GM12874 (cell line): ENCODE data around the gene ERCC1.

Source experiments
- TF ChIP-seq, protein P1 (sequence below): IDR thresholded peaks from 2 replicates; pipeline ENCODE4 v1.5.1; 2011; ENCODE audit warnings: low read depth, mild to moderate bottlenecking, control low read depth, low read length, moderate library complexity; ENCODE audit not compliant: insufficient read depth

The ERCC1 gene

DNA sequence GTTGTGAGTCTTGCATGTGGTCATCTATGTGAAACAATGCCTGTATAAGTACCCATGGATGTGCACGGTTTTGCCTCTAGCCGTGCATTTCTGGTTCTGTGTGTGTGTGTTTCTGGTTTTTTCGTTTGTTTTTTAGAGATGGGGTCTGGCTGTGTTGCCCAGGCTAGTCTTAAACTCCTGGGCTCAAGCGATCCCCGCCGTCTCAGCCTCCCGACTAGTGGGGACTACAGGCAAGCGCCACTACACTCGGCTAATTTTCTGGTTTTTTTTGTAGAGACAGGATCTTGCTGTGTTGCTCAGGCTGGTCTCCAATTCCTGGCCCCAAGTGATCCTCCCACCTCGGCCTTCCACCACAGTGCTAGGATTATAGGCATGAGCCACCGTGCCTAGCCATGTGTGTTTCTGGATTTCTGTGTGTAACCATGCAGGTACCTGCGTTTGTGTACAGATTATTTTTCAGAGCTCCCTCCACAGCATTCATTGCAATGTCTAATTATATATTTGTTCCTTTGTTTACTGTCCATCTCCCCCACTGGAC, 28.2 kb upstream of the ERCC1 start:
- TF ChIP-seq, protein P1, sequence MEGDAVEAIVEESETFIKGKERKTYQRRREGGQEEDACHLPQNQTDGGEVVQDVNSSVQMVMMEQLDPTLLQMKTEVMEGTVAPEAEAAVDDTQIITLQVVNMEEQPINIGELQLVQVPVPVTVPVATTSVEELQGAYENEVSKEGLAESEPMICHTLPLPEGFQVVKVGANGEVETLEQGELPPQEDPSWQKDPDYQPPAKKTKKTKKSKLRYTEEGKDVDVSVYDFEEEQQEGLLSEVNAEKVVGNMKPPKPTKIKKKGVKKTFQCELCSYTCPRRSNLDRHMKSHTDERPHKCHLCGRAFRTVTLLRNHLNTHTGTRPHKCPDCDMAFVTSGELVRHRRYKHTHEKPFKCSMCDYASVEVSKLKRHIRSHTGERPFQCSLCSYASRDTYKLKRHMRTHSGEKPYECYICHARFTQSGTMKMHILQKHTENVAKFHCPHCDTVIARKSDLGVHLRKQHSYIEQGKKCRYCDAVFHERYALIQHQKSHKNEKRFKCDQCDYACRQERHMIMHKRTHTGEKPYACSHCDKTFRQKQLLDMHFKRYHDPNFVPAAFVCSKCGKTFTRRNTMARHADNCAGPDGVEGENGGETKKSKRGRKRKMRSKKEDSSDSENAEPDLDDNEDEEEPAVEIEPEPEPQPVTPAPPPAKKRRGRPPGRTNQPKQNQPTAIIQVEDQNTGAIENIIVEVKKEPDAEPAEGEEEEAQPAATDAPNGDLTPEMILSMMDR, result no peak

DNA sequence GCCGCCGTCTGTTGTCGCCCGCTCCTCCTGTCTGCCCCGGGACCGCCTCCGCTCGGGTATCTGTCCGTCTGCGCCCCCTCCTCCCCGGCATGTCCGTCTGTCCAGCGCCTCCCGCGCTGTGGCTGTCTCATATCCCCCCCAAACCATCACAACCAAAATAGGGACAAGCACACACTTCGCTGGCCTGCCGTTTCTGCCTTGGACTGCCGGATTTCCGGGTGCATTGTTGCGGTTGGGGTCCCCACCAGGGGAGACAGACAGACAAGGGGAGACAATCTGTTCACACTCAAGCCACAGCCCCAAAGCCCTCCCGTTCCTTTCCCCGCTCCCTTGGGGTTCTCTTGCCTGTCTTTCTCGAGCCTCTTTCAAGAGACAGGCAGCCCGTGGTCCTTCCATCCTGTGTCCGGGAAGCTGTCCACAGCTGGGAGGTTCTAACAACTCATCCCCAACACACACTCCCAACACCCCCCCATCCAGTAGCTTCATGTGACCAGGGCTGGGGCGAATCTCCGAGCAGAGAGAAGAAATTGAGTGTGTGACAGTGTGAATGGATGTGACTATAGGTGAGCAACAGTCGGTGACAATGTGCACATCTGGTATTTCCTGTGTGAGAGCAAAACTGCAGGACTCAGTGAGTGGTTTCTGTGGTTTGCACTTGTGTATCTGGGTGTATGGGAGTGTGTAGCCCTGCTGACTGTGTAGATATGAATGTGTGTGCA, 27.6 kb upstream of the ERCC1 start:
- TF ChIP-seq, protein P1, result no peak

DNA sequence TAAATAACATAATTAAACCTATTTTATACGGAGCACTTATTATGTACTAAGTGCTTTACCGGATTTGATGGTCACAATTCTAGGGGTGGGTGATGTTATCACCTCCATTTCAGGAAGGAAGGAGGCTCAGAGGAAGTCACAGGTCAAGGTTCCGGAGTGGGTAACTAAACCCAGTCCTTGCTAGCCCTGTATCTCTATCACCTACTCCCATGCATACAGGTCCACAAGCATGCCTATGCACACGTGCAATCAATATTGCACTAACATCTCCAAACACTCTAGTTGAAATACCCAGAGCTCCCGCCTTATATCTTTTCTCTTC, 26.3 kb upstream of the ERCC1 start:
- TF ChIP-seq, protein P1, result no peak

DNA sequence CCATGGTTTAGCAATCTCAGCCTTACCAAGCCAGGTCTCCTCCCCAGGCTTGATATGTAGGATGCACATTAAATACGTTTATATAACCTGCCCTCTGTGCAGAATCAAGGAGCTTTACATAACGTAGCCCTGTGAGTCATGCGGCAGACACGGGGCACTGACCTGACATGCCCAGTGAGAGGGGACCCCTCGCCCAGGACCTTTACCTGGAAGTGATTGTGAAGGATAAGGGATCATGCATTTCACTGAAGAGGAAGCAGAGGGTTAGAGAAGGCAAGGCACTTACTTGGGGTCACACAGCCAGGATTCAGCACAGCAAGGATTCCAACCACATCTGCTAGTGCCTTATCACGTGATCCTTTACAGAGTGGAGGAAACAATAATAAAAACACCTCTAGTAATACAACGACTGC, 25.2 kb upstream of the ERCC1 start:
- TF ChIP-seq, protein P1, result no peak

DNA sequence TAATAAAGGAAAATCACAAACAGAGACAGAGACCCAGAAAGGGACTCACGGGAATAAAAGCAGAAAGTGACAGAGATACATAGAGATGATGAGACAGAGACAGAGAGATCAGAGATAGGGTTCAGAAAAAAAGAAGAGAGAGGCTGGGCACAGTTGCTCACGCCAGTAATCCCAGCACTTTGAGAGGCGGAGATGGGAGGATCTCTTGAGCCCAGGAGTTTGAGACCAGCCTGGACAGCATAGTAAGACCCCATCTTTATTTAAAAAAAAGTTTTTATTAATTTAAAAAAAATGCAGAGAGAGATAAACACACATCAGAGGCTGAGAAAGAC, 24.7 kb upstream of the ERCC1 start:
- TF ChIP-seq, protein P1, result no peak

DNA sequence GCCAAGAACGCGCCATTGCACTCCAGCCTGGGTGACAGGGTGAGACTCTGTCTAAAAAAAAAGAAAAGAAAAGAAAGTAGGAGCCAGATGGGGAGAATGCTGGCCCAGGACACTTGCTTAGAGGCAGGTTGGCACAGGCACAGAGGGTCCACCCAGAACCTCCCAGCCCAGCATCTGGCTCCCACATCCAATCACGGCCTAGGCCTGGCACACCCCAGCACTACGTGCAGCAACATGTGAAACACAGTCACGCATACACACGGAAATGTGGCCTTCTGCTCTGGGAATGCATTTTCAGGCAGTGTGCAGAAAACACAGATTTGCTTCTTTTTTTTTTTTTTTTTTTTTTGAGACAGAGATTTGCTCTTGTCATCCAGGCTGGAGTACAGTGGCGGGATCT, 23.2 kb upstream of the ERCC1 start:
- TF ChIP-seq, protein P1, result no peak

DNA sequence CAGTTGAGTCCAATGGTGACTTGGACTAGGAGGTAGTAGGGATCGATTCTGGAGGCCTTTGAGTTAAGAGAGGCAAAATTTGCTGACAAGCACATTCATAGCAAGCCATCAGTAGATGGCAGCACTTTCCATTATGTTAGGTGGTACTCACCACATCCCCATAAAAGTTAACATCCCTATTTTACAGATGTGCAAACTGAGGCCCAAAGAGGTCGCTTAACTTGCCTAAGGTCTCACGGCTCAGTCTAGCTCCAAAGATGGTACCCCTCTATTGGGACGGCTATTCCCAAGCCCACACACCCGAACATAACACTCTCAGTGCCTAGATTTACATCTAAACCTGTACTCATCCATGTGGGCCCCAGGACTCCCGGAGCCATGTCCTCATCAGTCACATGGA, 22.6 kb upstream of the ERCC1 start:
- TF ChIP-seq, protein P1, result peak; percentile 54

DNA sequence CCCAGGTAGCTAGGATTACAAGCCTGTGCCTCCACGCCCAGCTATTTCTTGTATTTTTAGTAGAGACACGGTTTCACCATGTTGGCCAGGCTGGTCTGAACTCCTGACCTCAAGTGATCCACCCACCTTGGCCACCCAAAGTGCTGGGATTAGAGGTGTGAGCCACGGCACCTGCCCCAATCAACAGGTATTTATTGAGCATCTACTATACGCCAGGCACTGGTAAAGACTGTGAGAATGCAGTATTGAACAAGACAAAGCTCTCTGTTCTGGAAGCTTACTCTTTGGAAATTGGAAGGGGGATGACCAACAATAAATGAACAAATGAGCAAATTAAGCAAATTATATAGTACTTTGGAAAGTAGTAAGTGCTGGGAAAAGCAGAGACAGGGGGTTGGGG, 21.4 kb upstream of the ERCC1 start:
- TF ChIP-seq, protein P1, result no peak
